Hepatocyte (in vitro differentiated cells): Measurements from ENCODE around the gene MIGA2.

ENCODE experiments used
- CTCF ChIP-seq: fragments of 200-600 bp; sonication (generic); IDR thresholded peaks from 2 replicates; pipeline ENCODE4 v1.5.1; 2016; ENCODE audit warnings: antibody characterized with exemption, mild to moderate bottlenecking; ENCODE audit not compliant: poor library complexity
- EZH2 ChIP-seq: fragments of 200-600 bp; sonication (generic); IDR thresholded peaks from 2 replicates; pipeline ENCODE4 v1.6.1; 2016; ENCODE audit warnings: antibody characterized with exemption, mild to moderate bottlenecking, borderline replicate concordance
- EZH2phosphoT487 ChIP-seq: fragments of 200-600 bp; sonication (generic); IDR thresholded peaks from one replicate; pipeline ENCODE4 v1.6.1; 2018; ENCODE audit warnings: antibody characterized with exemption, mild to moderate bottlenecking, low read depth, moderate library complexity; ENCODE audit not compliant: unreplicated experiment, severe bottlenecking

- TF ChIP-seq CTCF (no peak), EZH2 (no peak), EZH2phosphoT487 (no peak)
Observed at GRCh38 chr9:129107651-129108050, 71.2 kb downstream of the MIGA2 start.
